RWPE2 (cell line): ENCODE measurements around the gene FGFR2.

ENCODE experiments used
- ATAC-seq: fragments of 200-7000 bp; cut with Tn5 transposase; 3 replicates; pipeline ENCODE4 v1.9.1; 2021; ENCODE audit warnings: low read depth
- DNase-seq: peaks from one replicate; pipeline ENCODE4 v3.0.0-alpha.2; 2020; ENCODE audit warnings: low spot score
- H3K27ac ChIP-seq: fragments of 450-650 bp; 2 replicates; pipeline ENCODE4 v1.5.1; 2017; ENCODE audit warnings: mild to moderate bottlenecking; ENCODE audit not compliant: poor library complexity, severe bottlenecking
- H3K27me3 ChIP-seq: fragments of 250-450 bp; sonication (Bioruptor Pico); 2 replicates; pipeline ENCODE4 v1.5.1; 2021; ENCODE audit warnings: mild to moderate bottlenecking, moderate library complexity; ENCODE audit not compliant: insufficient read depth, poor library complexity, severe bottlenecking
- H3K36me3 ChIP-seq: fragments of 250-450 bp; sonication (Bioruptor Pico); 2 replicates; pipeline ENCODE4 v1.5.1; 2020; ENCODE audit warnings: low read depth, mild to moderate bottlenecking, moderate library complexity
- H3K4me1 ChIP-seq: fragments of 250-450 bp; sonication (Bioruptor Pico); 2 replicates; pipeline ENCODE4 v1.5.1; 2021; ENCODE audit warnings: mild to moderate bottlenecking, moderate library complexity; ENCODE audit not compliant: insufficient read depth, poor library complexity, severe bottlenecking
- H3K4me3 ChIP-seq: fragments of 250-450 bp; sonication (Bioruptor Pico); 2 replicates; pipeline ENCODE4 v1.5.1; 2021; ENCODE audit warnings: mild to moderate bottlenecking, moderate library complexity; ENCODE audit not compliant: severe bottlenecking
- H3K9me3 ChIP-seq: fragments of 250-450 bp; sonication (Bioruptor Pico); 2 replicates; pipeline ENCODE4 v1.5.1; 2021; ENCODE audit warnings: mild to moderate bottlenecking, moderate library complexity; ENCODE audit not compliant: severe bottlenecking
- CTCF ChIP-seq: fragments of 450-650 bp; IDR thresholded peaks from one replicate; pipeline ENCODE4 v1.5.1; 2017; ENCODE audit warnings: mild to moderate bottlenecking, moderate library complexity; ENCODE audit not compliant: poor library complexity, severe bottlenecking

The FGFR2 gene

GRCh38 chr10:121580276-121581116, 17.7 kb downstream of the FGFR2 start:
- DNase-seq (no peak), ATAC-seq (no peak)
- Histone ChIP-seq H3K4me3 (no peak overlapping the region), H3K27ac (no peak overlapping the region), H3K27me3 (no peaks in the 10 kb centered on the region), H3K4me1 (peaks cover 6% of the 10 kb centered on the region), H3K9me3 (no peaks in the 10 kb centered on the region), H3K36me3 (no peaks in the 10 kb centered on the region)
- no peak for TF ChIP-seq CTCF

- no peak for TF ChIP-seq CTCF
- no peak overlapping the region for H3K4me3 ChIP-seq
- no peaks in the 10 kb centered on the region for H3K36me3 ChIP-seq
- DNase-seq (no peak), ATAC-seq (peak; percentile 91)
- H3K4me1 ChIP-seq: peaks cover 11% of the 10 kb centered on the region
- no peaks in the 10 kb centered on the region for H3K27me3 ChIP-seq
- H3K27ac ChIP-seq: peak overlapping the region; percentile 7
- no peaks in the 10 kb centered on the region for H3K9me3 ChIP-seq
Measured at GRCh38 chr10:121579656-121580055, 18.6 kb downstream of the FGFR2 start.

- Histone ChIP-seq H3K27ac (peak overlapping the region; percentile 7), H3K36me3 (no peaks in the 10 kb centered on the region), H3K4me3 (no peak overlapping the region), H3K9me3 (no peaks in the 10 kb centered on the region), H3K4me1 (peaks cover 11% of the 10 kb centered on the region), H3K27me3 (no peaks in the 10 kb centered on the region)
- no peak for DNase-seq
- no peak for TF ChIP-seq CTCF
- no peak for ATAC-seq
Measured at GRCh38 chr10:121578965-121579364, 19.3 kb downstream of the FGFR2 start.

DNA sequence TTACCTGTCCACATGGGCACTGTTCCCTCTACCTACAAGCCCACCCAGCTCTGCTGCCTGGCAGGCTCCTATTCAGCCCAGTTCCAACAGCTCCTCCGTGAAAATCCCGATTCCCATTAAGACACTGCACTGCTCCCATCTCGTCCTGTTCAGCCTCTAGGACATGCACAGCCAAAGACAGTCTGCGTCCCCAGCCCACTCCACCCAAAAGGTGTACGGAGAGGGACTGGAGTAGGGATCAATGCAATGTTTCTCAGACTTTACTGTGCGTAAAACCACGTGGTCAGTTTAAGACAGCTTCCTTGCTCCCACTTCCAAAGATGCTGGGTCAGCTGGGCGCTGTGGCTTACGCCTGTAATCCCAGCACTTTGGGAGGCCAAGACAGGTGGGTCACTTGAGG, 19.9 kb downstream of the FGFR2 start:
- Histone ChIP-seq H3K27ac (no peak overlapping the region), H3K27me3 (no peaks in the 10 kb centered on the region), H3K4me1 (peaks cover 11% of the 10 kb centered on the region), H3K36me3 (no peaks in the 10 kb centered on the region), H3K4me3 (no peak overlapping the region), H3K9me3 (no peaks in the 10 kb centered on the region)
- no peak for DNase-seq
- ATAC-seq: no peak
- no peak for TF ChIP-seq CTCF

DNA sequence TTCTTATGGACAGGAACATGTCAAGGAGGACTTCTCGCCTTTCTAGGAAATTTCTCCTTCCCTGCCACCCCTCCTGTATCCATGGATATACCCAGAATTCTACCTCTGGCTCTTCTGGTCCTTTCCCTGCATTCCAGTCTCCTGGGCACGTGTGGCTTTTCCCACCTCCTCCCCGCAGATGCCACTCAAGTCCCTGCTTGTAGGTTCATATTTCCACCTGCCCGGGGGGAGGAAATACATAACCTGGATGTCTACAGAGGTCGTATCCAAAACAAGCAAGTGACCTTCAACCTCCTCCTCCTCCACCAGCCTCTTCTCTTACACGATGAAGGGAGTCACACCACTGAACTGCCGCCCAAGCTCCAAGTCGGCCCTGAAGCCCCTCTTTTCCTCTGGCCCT, 20.7 kb downstream of the FGFR2 start:
- ATAC-seq (no peak), DNase-seq (no peak)
- no peaks in the 10 kb centered on the region for H3K27me3 ChIP-seq
- no peak overlapping the region for H3K4me3 ChIP-seq
- H3K9me3 ChIP-seq: no peaks in the 10 kb centered on the region
- H3K4me1 ChIP-seq: peaks cover 11% of the 10 kb centered on the region
- H3K27ac ChIP-seq: no peak overlapping the region
- no peak for TF ChIP-seq CTCF
- H3K36me3 ChIP-seq: no peaks in the 10 kb centered on the region
